Kidney epithelial cell (primary cell): Measurements from ENCODE around the gene SUMO1. TPM values are rescaled to one million over a fixed set of nuclear protein-coding genes. Genes with fewer than 3 reads are reported as not detected.
"Not testable (repeated sequence)": the region's sequence is repeated elsewhere in the genome, so short reads cannot be mapped to it uniquely, and the experiment has no call there.

ENCODE experiments used
- DNase-seq: peaks from one replicate; pipeline ENCODE4 v3.0.0-alpha.2; 2010; ENCODE audit warnings: low read depth
- H3K27me3 ChIP-seq: 2 replicates; pipeline ENCODE4 v1.6.0; 2011; ENCODE audit warnings: low read length; ENCODE audit not compliant: control insufficient read depth, insufficient read depth
- H3K36me3 ChIP-seq: 2 replicates; pipeline ENCODE4 v1.5.1; 2011; ENCODE audit warnings: low read length; ENCODE audit not compliant: control insufficient read depth, insufficient read depth
- H3K4me3 ChIP-seq: 2 replicates; pipeline ENCODE4 v1.5.1; 2011; ENCODE audit warnings: low read depth, mild to moderate bottlenecking, control low read depth, low read length
- CTCF ChIP-seq: IDR thresholded peaks from 2 replicates; pipeline ENCODE4 v1.5.1; 2011; ENCODE audit warnings: mild to moderate bottlenecking, moderate library complexity, low read length, control low read depth, inconsistent platforms; ENCODE audit not compliant: insufficient read depth, poor library complexity, severe bottlenecking
- total RNA-seq: library from RNA; depleted of rRNA; stranded (reverse); fragments of >200 nt; gene quantifications from 2 replicates; pipeline ENCODE4 v1.2.3, GENCODE V29; 2015

The SUMO1 gene
- 79.1 and 89.9 TPM in 2 replicates for total RNA-seq

GRCh38 chr2:202238234-202239197, at the start of gene SUMO1:
TSS of gene SUMO1 (minus strand) at chr2:202238597. CDS start at chr2:202238451, 146 bp downstream.
- TF ChIP-seq CTCF: no peak
- DNase-seq: peak; percentile 58
- Histone ChIP-seq H3K27me3 (no peaks in the 10 kb centered on the region), H3K36me3 (no peaks in the 10 kb centered on the region), H3K4me3 (peak within 1 kb of the TSS; percentile 95)

- no peak for DNase-seq
- TF ChIP-seq CTCF: no peak
- Histone ChIP-seq H3K27me3 (no peaks in the 10 kb centered on the region), H3K36me3 (peaks cover 1% of the 10 kb centered on the region), H3K4me3 (no peak overlapping the region)
Measured at GRCh38 chr2:202286595-202286994, 48.2 kb upstream of the SUMO1 start.

- H3K27me3 ChIP-seq: no peaks in the 10 kb centered on the region
- no peak for DNase-seq
- peak; percentile 62 for TF ChIP-seq CTCF
- H3K36me3 ChIP-seq: peaks cover 1% of the 10 kb centered on the region
- H3K4me3 ChIP-seq: no peak overlapping the region
Measured at GRCh38 chr2:202278944-202279343, 40.5 kb upstream of the SUMO1 start.

GRCh38 chr2:202278036-202278760, 39.8 kb upstream of the SUMO1 start:
- TF ChIP-seq CTCF: no peak
- Histone ChIP-seq H3K36me3 (peaks cover 1% of the 10 kb centered on the region), H3K27me3 (no peaks in the 10 kb centered on the region), H3K4me3 (no peak overlapping the region)
- DNase-seq: no peak

GRCh38 chr2:202276078-202276720, 37.8 kb upstream of the SUMO1 start:
- not testable (repeated sequence) for H3K4me3 ChIP-seq, DNase-seq, H3K36me3 ChIP-seq, H3K27me3 ChIP-seq

GRCh38 chr2:202270487-202270886, 32.1 kb upstream of the SUMO1 start:
- no peak for TF ChIP-seq CTCF
- H3K36me3 ChIP-seq: no peaks in the 10 kb centered on the region

More at GRCh38 chr2:202270487-202270886, 32.1 kb upstream of the SUMO1 start:
- Histone ChIP-seq H3K27me3 (no peaks in the 10 kb centered on the region), H3K4me3 (no peak overlapping the region)
- DNase-seq: no peak
